ENCODE data around the gene OR8G1. TPM values are rescaled to one million over a fixed set of nuclear protein-coding genes. Genes with fewer than 3 reads are reported as not detected.
A peak's percentile ranks its signal among the peaks of the same experiment; 100 is the strongest.
"Not testable (repeated sequence)": the region's sequence is repeated elsewhere in the genome, so short reads cannot be mapped to it uniquely, and the experiment has no call there.

The OR8G1 gene
- total RNA-seq, 1 donor from 2014 or later: not detected

DNA sequence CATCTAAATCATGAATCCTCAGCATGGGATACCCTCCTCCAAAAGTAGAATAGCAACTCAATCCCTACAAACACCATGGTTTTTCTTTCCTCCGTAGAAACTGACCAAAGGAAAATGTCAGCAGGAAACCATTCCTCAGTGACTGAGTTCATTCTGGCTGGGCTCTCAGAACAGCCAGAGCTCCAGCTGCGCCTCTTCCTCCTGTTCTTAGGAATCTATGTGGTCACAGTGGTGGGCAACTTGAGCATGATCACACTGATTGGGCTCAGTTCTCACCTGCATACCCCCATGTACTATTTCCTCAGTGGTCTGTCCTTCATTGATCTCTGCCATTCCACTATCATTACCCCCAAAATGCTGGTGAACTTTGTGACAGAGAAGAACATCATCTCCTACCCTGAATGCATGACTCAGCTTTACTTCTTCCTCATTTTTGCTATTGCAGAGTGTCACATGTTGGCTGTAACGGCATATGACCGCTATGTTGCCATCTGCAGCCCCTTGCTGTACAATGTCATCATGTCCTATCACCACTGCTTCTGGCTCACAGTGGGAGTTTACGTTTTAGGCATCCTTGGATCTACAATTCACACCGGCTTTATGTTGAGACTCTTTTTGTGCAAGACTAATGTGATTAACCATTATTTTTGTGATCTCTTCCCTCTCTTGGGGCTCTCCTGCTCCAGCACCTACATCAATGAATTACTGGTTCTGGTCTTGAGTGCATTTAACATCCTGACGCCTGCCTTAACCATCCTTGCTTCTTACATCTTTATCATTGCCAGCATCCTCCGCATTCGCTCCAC, 16.1 kb upstream of the OR8G1 start:
- intact Hi-C loops (cut with DNase I); DNase-seq: not testable (repeated sequence)
- ATAC-seq (ENCODE audit: poor library complexity): peak; percentile 39

DNA sequence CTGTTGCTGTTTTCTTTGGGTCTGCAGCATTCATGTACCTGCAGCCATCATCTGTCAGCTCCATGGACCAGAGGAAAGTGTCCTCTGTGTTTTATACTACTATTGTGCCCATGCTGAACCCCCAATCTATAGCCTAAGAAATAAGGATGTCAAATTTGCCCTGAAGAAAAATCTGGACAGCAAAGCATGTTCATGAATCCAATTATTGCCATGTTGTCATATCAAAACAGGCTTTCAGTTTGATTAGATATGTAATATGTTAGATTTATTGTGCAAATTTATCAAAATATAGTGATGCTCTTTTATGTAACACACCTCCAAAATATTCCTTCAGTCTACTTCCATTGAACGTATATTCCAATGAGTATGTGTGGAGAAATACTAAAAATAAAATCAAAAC, 15.4 kb upstream of the OR8G1 start:
- no peak for ATAC-seq (ENCODE audit: poor library complexity)

DNA sequence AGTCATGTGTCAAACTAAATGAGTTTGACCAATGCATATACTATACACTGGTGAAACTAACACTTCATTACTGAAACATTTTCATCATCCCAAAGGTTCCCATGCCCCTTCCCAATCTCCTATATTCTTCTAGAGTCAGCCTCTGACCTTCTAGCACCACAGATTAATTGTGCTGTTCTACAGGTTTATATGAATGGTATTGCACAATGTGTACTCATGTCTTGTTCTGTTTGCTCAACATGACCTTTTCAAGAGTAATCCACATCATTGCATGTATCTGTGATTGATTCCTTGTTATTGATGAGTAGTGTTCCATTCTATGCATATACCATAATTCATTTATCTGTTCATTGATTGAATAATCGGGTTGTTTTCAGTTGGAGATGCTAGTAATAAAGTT, 7.5 kb upstream of the OR8G1 start:
- no peak for ATAC-seq (ENCODE audit: poor library complexity)
- intact Hi-C loops (cut with DNase I): no loop called here
- DNase-seq: no peak

More for the DNA sequence above, 15.4 kb upstream of the OR8G1 start:
- no peak for DNase-seq
- intact Hi-C loops (cut with DNase I): no loop called here

DNA sequence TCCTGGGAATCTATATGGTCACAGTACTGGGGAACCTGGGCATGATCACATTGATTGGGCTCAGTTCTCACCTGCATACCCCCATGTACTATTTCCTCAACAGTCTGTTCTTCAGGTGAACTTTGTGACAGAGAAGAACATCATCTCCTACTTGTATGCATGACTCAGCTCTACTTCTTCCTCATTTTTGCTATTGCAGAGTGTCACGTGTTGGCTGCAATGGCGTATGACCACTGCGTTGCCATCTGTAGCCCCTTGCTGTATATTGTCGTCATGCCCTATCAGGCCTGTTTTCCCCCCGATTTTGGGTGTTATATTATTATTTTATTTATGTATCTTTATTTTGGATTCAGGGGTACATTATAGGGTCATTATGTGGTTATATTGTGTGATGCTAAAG, 2.4 kb upstream of the OR8G1 start:
- intact Hi-C loops (cut with DNase I): no loop called here
- ATAC-seq (ENCODE audit: poor library complexity) (no peak), DNase-seq (no peak)

DNA sequence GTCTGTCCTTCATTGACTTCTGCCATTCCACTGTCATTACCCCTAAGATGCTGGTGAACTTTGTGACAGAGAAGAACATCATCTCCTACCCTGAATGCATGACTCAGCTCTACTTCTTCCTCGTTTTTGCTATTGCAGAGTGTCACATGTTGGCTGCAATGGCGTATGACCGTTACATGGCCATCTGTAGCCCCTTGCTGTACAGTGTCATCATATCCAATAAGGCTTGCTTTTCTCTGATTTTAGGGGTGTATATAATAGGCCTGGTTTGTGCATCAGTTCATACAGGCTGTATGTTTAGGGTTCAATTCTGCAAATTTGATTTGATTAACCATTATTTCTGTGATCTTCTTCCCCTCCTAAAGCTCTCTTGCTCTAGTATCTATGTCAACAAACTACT, 9.0 kb downstream of the OR8G1 start:
- intact Hi-C loops (cut with DNase I); DNase-seq; ATAC-seq (ENCODE audit: poor library complexity): not testable (repeated sequence)

DNA sequence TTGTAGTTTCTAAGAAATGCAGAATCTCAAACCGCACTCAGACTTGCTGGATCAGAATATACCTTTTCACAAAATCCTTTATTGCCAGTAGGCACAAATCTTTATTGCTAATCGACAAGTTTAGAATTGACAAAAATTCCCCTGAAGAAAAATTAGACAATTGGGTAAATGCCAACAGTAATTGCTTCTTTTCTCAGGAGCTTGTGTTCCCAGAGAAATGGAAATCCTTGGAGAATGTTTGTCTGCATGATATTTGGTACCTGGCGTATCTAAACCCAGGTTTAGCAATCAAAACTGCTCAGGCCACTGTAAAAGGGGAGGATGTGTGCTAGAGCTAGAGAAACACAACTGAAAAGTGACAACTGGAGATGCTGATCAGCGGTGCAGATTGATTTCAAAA, 15.2 kb downstream of the OR8G1 start, which contains the start of gene OR8G5:
Gene OR8G5, plus strand, starts transcription at position 301 of the 400 bp plus-strand sequence. CDS start 8,556 bp downstream, outside the sequence.
- DNase-seq (no peak), ATAC-seq (ENCODE audit: poor library complexity) (no peak)
- intact Hi-C loops (cut with DNase I): no loop called here

DNA sequence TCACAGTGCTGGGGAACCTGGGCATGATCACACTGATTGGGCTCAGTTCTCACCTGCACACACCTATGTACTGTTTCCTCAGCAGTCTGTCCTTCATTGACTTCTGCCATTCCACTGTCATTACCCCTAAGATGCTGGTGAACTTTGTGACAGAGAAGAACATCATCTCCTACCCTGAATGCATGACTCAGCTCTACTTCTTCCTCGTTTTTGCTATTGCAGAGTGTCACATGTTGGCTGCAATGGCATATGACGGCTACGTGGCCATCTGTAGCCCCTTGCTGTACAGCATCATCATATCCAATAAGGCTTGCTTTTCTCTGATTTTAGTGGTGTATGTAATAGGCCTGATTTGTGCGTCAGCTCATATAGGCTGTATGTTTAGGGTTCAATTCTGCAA, 24.1 kb downstream of the OR8G1 start:
- ATAC-seq (ENCODE audit: poor library complexity); intact Hi-C loops (cut with DNase I); DNase-seq: not testable (repeated sequence)

DNA sequence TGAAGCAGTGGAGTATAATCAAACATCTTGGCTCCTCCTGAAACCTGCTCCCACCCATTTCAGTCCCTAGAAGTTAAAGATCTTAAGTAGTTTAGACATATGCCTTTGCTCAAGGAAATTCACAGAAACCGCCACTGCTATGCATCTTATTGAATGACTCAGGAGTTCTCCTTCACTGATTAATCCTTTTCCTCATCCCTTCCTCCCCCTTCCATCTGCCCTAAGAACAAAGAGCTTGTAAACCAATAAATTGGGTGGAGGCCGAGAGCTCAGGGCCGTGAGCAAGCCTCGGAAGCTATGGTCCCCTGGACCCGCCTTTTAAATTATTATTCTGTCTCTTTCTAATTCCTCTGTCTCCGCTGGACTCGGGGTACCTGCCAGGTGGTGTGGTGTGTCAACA, 30.0 kb downstream of the OR8G1 start:
- ATAC-seq (ENCODE audit: poor library complexity); intact Hi-C loops (cut with DNase I); DNase-seq: not testable (repeated sequence)

DNA sequence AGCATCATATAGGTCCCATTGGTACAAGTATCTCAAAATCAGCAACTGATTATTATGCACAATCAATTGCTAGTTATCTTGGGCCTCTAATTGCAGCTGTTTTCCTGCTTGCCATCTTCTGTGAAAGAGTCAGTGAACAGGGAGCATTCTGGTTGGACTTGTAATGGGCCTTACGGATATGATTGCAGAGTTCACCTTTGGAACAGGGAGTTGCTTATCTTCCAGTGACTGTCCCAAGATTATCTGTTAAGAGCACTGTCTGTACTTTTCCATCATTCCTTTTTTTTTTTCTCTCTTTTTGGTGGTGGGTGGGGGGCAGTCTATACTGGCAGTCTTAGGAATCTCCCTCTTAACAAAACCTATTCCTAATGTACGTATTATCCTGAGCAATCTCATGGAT, 33.1 kb downstream of the OR8G1 start:
- no peak for DNase-seq
- intact Hi-C loops (cut with DNase I): no loop called here
- ATAC-seq (ENCODE audit: poor library complexity): no peak

DNA sequence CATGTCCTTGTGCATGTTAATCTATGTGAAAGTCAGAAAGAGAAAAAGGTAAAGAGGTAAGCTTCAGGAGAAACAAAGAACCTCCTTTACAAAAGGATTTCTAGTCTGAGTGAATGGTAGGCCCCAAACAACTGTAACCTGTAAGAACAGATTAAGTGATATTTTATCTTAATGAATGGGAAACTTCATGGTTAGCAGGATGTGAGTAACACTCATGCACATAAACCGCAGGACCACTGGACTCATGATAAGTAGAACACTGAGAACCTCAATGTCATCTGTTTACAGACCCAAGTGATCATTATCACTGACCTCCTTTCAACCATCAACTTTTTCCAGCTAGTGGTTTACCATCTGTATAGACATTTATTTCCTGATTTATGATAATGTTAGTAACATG, 35.2 kb downstream of the OR8G1 start:
- no peak for ATAC-seq (ENCODE audit: poor library complexity)
- intact Hi-C loops (cut with DNase I): no loop called here

DNA sequence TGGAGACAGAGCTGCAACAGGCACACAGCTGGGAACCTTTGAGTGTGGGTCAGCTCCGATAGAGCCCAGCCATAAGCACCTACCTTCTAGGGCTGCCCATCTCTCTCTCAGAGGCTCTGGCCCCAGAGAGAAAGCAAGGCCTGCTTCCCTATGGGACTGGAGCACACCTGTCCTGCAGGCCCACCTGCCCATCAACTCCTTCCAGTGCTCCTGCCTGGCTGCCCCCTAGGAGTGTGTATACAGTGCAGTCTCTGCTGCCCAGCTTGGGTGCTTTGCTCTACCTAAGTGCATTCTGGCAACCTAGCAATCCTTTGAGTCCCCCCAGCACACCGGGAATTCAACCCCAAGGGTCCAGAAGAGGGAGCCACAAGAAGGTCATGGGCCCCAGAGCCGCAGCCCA, 36.3 kb downstream of the OR8G1 start:
- intact Hi-C loops (cut with DNase I): no loop called here
- ATAC-seq (ENCODE audit: poor library complexity) (no peak), DNase-seq (no peak)

More for the DNA sequence above, 35.2 kb downstream of the OR8G1 start:
- no peak for DNase-seq

DNA sequence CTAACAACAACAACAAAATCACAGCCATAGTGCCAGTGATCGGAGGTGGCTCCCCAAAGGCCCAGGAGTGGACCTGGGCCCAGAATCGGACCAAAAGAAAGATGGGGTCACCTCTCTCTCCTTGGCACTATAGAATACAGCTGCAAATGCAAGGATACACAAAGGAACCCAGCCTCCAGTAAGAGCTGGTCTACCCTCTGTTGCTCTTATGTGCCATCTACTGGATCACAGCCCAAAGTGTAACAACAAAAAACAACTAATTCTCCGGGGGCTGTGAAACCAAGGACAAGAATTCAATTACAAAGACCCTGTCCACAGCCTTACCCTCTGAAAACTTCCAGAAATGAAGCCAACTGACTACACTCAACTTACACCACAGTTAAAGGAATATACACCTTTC, 36.9 kb downstream of the OR8G1 start:
- no peak for ATAC-seq (ENCODE audit: poor library complexity)
- intact Hi-C loops (cut with DNase I): no loop called here

DNA sequence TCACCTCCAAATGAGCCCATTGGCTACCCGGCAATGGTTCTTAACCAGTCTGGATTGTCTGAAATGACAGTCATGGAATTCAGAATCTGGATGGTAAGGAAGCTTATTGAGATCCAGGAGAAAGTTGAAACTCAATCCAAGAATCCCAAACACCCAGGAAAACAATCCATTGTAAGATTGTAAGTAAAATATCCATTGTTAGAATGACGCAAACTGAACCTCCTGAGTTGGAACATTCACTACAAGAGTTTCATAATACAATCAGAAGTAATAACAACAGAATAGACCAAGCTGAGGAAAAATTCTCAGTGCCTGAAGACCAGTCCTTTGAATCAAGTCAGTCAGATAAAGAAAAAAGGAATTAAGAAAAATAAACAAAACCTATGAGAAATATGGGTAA, 37.4 kb downstream of the OR8G1 start:
- DNase-seq (no peak), ATAC-seq (ENCODE audit: poor library complexity) (no peak)
- intact Hi-C loops (cut with DNase I): no loop called here

More for the DNA sequence above, 36.9 kb downstream of the OR8G1 start:
- DNase-seq: no peak

DNA sequence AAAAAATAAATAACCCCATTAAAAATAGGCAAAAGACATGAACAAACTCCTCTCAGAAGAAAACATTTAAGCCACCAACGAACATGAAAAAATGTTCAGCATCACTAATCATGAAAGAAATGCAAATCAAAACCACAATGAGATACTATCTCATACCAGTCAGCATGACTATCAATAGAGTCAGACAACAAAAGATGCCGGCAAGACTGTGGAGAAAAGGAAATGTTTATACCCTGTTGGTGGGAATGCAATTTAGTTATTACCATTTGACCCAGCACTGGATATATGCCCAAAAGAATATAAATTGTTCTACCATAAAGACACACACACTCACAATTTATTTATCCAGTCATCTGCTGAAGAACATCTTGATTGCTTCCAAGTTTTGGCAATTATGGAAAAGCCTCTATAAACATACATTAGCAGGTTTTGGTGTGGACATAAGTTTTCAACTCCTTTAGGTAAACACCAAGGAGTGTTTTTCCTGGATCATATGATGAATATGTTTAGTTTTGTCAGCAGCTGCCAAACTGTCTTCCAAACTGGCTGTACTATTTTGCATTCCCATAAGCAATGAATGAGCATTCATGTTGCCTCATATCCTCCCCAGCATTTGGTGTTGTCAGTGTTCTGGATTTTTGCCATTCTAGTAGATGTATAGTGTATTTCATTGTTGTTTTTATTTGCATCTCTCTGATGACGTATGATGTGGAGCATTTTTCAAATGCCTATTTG, 44.9 kb downstream of the OR8G1 start:
- DNase-seq (no peak), ATAC-seq (ENCODE audit: poor library complexity) (no peak)
- intact Hi-C loops (cut with DNase I): no loop called here

DNA sequence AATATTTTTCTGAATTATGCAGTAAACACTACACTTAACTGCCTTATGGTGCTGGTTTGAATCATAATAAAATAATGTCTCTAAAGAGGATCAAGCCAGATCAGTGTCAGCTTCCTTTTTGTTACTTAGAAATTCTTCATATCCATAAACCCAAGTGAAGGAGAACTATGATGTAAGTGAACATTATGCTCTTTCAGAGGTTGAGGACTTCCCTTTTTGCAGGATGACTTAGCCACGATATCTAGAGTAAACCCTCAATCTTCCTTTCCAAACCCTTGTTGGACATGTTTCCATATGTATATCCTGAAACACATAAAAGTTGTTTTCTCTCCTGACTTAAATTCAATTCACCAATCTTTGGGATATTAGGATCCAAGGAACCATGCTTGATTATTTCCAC, 53.8 kb downstream of the OR8G1 start:
- intact Hi-C loops (cut with DNase I): no loop called here
- ATAC-seq (ENCODE audit: poor library complexity): no peak
- no peak for DNase-seq

DNA sequence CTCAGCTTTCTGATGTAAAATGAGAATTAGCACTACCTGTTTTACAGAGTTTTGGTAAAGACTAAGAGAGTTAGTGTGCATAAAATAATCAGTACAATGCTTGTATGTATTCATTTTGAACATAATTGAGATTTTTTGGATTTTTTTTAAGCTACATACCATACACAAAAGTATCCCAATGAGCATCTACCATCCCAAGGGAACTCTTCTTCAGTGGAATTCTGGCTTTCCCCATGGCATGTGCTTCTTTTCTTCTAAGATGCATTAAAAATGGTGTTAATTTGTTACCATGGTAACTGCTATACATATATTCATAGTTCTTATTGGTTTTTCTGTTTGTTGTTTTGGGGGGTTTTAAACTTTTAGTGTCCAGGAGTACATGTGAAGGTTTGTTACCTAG, 55.1 kb downstream of the OR8G1 start:
- ATAC-seq (ENCODE audit: poor library complexity) (no peak), DNase-seq (no peak)
- intact Hi-C loops (cut with DNase I): no loop called here

DNA sequence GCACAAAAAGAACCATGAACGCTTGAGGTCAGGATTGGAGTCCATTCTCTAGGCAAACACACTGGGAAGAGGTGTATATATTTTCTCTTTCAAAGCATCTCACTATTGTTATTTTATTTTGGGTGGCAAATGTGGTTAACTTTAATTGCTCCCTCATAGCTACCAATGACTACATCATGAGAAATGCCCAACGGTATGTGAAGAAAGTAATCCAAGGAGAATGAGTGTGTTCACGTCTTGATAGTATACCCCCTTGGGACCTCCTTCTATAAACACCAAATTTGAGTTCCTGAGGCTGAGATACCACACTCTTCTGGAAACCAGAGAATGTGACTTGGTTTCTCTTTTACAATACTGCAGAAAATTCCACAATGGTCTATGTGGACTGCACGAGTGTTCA, 57.0 kb downstream of the OR8G1 start:
- ATAC-seq (ENCODE audit: poor library complexity) (no peak), DNase-seq (no peak)
- intact Hi-C loops (cut with DNase I): no loop called here

DNA sequence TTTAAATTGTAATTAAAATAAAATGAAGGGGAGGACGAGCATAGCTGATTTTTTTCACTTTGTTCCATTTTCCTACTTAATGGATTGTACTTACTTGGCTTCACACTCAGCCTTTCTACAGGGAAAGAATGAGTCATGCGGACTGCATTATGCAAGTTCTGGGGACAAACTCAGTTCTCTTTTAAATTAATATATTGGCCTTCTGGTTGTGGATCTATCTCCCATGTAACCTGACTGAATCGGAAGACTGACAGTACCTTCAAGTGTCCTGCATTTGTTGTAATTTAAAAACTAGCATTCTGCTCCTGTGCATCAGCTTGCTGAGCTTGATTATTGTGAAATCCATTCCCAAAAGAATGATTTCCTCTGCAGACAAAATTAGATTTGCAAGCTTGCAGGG, 60.7 kb downstream of the OR8G1 start:
- intact Hi-C loops (cut with DNase I): no loop called here
- DNase-seq: no peak
- no peak for ATAC-seq (ENCODE audit: poor library complexity)

DNA sequence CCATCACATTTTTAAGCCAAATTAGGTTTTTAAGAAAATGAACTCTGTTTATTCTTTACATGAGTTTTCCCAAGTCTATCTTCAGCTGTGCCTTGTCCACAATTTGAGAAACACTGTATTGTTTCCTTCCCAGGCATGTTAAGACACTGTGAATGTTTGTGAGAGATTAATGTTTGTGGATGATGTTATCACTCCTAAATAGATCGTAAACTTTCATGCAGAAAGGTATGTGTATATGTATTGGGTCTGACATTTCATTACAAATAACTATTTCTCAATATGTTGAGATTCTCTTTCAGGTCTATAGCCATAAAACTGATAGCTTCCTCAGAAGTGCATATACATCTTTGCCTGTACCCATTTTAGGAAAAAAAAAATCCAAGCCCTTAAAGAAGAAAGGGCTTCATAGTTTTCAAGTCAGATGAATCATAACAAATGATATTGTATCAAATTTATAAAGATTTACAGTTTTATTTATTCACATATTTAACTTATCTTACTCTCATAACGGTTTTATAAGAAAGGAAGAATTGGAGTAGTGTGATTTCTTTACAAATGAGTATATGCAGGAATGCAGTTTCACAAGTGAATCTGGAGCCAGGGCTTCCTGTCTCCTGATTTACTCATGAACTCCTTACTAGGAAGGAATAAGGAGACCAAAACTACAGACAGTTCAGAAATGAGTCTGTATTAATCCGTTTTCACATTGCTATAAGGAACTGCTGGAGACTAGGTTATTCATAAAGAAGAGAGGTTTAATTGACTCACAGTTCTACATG, 61.6 kb downstream of the OR8G1 start:
- DNase-seq (no peak), ATAC-seq (ENCODE audit: poor library complexity) (no peak)
- intact Hi-C loops (cut with DNase I): no loop called here
